Lower lobe of right lung (tissue), 2 donors: ENCODE data around the gene HK1. TPM values are rescaled to one million over a fixed set of nuclear protein-coding genes. Genes with fewer than 3 reads are reported as not detected.

Experiments used
- ATAC-seq, 2 donors: fragments of 200-7000 bp; cut with Tn5 transposase; one replicate each; pipeline ENCODE4 v1.9.1; 2020 to 2022; ENCODE audit warnings: mild to moderate bottlenecking in 2 of 2, moderate library complexity in 2 of 2
- DNase-seq: peaks from one replicate; pipeline ENCODE4 v3.0.0-alpha.2; 2020
- H3K27ac ChIP-seq: fragments of 200-600 bp; one replicate; pipeline ENCODE4 v1.8.0; 2022
- H3K27me3 ChIP-seq: fragments of 200-600 bp; one replicate; pipeline ENCODE4 v1.8.0; 2022; ENCODE audit warnings: low read depth
- H3K36me3 ChIP-seq: fragments of 200-600 bp; one replicate; pipeline ENCODE4 v1.8.0; 2022; ENCODE audit warnings: mild to moderate bottlenecking
- H3K4me1 ChIP-seq: fragments of 200-600 bp; one replicate; pipeline ENCODE4 v1.8.0; 2022
- H3K4me3 ChIP-seq: fragments of 200-600 bp; one replicate; pipeline ENCODE4 v1.8.0; 2022; ENCODE audit warnings: mild to moderate bottlenecking
- H3K9me3 ChIP-seq: fragments of 200-600 bp; one replicate; pipeline ENCODE4 v1.8.0; 2022
- intact Hi-C: fragments of 100-400 bp; cut with DNase I; formaldehyde crosslinking; loops from one replicate; pipeline ENCODE4 v1.11.0; 2022
- total RNA-seq: library from RNA; stranded (reverse); fragmentation: NEBNext Ultra II Directional; extraction: Animal tissue kit (Norgen Biotek cat#: 25700); gene quantifications from one replicate; pipeline ENCODE4 v1.2.1, GENCODE V29; 2021
- TF ChIP-seq, protein P1 (sequence below): fragments of 200-600 bp; IDR thresholded peaks from one replicate; pipeline ENCODE4 v1.8.0; 2022; ENCODE audit warnings: antibody characterized with exemption, mild to moderate bottlenecking
- donor health status: DM: no; HTN: yes; CAD: no; lungs with severe emphysema.

HK1 gene
- total RNA-seq, 1 donor from 2014 or later, result 85.1 TPM

DNA sequence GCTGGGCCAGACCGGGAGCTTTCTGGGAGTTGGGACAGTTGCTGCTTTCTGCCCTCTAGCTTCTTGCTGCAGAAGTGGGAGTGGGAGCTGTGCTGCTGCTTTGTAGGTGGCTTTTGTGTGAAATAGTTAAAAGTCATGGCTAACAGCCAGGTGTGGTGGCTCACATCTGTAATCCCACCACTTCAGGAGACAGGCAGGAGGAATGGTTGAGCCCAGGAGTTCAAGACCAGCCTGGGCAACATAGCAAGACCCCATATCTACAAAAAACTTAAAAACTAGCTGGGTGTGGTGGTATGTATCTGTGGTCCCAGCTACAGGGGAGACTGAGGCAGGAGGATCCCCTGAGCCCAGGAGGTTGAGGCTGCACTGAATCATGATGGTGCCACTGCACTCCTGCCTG lies 124.8 kb downstream of the HK1 start:
- no peaks in the 10 kb centered on the region for H3K27me3 ChIP-seq
- H3K27ac ChIP-seq, result no peak overlapping the region
- peaks cover 48% of the 10 kb centered on the region for H3K36me3 ChIP-seq
- ATAC-seq, result no peak
- no peaks in the 10 kb centered on the region for H3K9me3 ChIP-seq
- no peak overlapping the region for H3K4me3 ChIP-seq
- peaks cover 21% of the 10 kb centered on the region for H3K4me1 ChIP-seq
- no peak for DNase-seq
- intact Hi-C loops, result no loop called here
- TF ChIP-seq, protein P1, sequence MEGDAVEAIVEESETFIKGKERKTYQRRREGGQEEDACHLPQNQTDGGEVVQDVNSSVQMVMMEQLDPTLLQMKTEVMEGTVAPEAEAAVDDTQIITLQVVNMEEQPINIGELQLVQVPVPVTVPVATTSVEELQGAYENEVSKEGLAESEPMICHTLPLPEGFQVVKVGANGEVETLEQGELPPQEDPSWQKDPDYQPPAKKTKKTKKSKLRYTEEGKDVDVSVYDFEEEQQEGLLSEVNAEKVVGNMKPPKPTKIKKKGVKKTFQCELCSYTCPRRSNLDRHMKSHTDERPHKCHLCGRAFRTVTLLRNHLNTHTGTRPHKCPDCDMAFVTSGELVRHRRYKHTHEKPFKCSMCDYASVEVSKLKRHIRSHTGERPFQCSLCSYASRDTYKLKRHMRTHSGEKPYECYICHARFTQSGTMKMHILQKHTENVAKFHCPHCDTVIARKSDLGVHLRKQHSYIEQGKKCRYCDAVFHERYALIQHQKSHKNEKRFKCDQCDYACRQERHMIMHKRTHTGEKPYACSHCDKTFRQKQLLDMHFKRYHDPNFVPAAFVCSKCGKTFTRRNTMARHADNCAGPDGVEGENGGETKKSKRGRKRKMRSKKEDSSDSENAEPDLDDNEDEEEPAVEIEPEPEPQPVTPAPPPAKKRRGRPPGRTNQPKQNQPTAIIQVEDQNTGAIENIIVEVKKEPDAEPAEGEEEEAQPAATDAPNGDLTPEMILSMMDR, result no peak

DNA sequence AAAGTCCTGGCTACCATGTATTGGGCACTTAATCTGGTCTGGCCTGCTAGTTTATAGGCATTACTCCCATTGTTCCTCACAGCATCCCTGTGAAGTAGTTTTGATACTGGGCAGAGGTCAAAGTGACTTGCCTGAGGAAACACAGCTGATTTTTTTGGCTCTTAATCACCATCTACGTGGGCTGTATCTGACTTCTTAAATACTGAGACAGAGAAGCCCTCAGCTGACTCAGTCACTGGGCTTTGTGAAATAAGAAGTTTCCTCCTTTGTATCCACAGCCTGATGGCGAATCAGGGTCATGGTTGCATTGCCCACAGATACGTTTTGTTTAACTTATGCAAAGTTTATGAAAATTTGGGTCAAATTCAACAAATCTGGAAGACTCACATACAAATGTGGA lies 125.2 kb downstream of the HK1 start:
- ATAC-seq (no peak), DNase-seq (no peak)
- Histone ChIP-seq H3K9me3 (no peaks in the 10 kb centered on the region), H3K27ac (no peak overlapping the region), H3K36me3 (peaks cover 44% of the 10 kb centered on the region), H3K4me1 (peaks cover 25% of the 10 kb centered on the region), H3K4me3 (no peak overlapping the region), H3K27me3 (no peaks in the 10 kb centered on the region)
- TF ChIP-seq, protein P1, result no peak
- intact Hi-C loops, result no loop called here

DNA sequence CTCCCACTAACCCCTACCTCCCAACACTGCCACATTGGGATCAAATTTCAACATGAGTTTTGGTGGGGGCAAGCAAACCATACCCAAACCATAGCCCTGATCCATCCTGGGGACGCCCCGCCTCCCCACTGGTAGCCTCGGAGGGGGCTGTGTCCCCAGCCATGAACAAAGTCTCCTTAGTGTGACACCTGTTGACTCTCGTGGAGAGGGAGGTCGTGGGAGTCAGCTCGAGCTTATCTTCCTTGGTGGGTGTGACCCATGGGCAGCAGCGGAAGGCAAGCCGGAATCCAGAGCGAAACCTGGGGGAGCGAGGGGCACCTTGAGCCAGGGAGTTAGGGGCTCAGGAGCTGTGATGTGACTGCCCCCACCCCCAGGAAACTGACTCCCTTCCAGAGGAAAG lies 126.5 kb downstream of the HK1 start:
- H3K36me3 ChIP-seq, result peaks cover 31% of the 10 kb centered on the region
- no peaks in the 10 kb centered on the region for H3K9me3 ChIP-seq
- no peak overlapping the region for H3K27ac ChIP-seq
- H3K27me3 ChIP-seq, result no peaks in the 10 kb centered on the region
- TF ChIP-seq, protein P1, result no peak
- no peak overlapping the region for H3K4me3 ChIP-seq
- intact Hi-C loops, result no loop called here
- no peak for ATAC-seq
- peaks cover 33% of the 10 kb centered on the region for H3K4me1 ChIP-seq
- DNase-seq, result no peak

DNA sequence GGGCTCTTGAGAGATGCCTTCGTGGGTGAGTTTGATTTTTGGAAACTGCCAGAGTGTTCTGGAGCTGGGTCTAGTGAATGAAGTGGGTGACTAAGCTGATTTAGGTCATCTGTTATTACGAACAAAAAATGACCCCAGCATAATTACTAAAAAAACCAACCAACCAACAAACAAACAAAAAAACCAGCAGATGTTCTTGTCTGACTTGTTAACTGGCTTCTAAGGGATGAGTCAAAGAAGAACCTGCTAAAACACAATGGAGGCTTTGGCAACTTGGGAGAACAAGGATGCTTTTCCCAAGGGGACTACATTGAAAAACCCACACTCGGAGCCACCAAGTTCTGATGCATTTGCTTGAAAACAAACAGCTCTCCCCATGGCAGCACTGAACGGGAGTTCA lies 126.9 kb downstream of the HK1 start:
- no peaks in the 10 kb centered on the region for H3K9me3 ChIP-seq
- intact Hi-C loops, result no loop called here
- no peak overlapping the region for H3K27ac ChIP-seq
- H3K36me3 ChIP-seq, result peaks cover 27% of the 10 kb centered on the region
- ATAC-seq (no peak), DNase-seq (no peak)
- no peak overlapping the region for H3K4me3 ChIP-seq
- H3K27me3 ChIP-seq, result no peaks in the 10 kb centered on the region
- peaks cover 33% of the 10 kb centered on the region for H3K4me1 ChIP-seq
- TF ChIP-seq, protein P1, result no peak

DNA sequence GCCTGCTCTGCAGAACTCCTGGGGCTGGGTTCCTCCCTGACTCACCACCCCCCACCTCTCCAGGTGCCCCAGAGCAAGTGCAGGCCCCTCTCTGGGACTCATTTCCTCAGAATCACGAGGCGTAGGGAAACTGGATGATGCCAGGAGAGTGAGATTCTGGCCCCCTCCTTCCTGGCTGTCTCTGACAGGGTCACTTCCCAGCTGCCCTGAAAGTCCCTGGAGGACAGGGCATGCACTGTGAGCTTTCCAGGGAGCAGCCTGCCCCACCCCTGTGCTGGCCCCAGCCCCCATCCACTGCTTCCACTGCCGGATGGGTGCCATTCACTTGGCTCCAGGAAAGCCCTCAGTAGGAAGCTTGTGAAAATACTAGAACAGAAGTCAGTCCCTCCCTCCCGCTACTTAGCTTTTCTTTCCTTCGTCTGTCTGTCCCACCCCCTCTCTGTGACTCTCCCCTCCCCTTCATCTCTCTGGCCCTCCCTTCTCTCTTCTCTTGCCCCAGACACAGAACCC lies 128.1 kb downstream of the HK1 start:
- Histone ChIP-seq H3K27me3 (no peaks in the 10 kb centered on the region), H3K27ac (peak overlapping the region; percentile 11), H3K36me3 (peaks cover 16% of the 10 kb centered on the region), H3K4me1 (peaks cover 33% of the 10 kb centered on the region), H3K4me3 (no peak overlapping the region), H3K9me3 (no peaks in the 10 kb centered on the region)
- DNase-seq (peak; percentile 28), ATAC-seq (no peak)
- intact Hi-C loops, result no loop called here
- TF ChIP-seq, protein P1, result no peak
